HEK293 (cell line): ENCODE measurements around the gene ZHX3.

Source experiments
- ZBTB21 ChIP-seq: fragments of 450-650 bp; formaldehyde crosslinking; IDR thresholded peaks from 2 replicates; pipeline ENCODE4 v1.5.1; 2017; ENCODE audit warnings: missing biosample characterization, missing genetic modification characterization
- ZNF19 ChIP-seq: fragments of 450-650 bp; formaldehyde crosslinking; IDR thresholded peaks from 2 replicates; pipeline ENCODE4; 2016; ENCODE audit warnings: missing biosample characterization, missing genetic modification characterization, low read depth
- ZNF280D ChIP-seq: fragments of 450-650 bp; formaldehyde crosslinking; IDR thresholded peaks from 2 replicates; pipeline ENCODE4 v1.5.1; 2016; ENCODE audit warnings: missing biosample characterization, missing genetic modification characterization
- ZNF362 ChIP-seq: fragments of 450-650 bp; formaldehyde crosslinking; IDR thresholded peaks from 2 replicates; pipeline ENCODE4 v1.5.1; 2016; ENCODE audit warnings: missing biosample characterization, missing genetic modification characterization
- ZNF639 ChIP-seq: fragments of 450-650 bp; formaldehyde crosslinking; IDR thresholded peaks from 2 replicates; pipeline ENCODE4 v1.5.1; 2016; ENCODE audit warnings: missing biosample characterization, missing genetic modification characterization

GRCh38 chr20:41331731-41332130, 14.2 kb upstream of the ZHX3 start:
- no peak for TF ChIP-seq ZNF280D (tag by site-specific recombination)
- TF ChIP-seq ZNF362 (tag by site-specific recombination): no peak
- TF ChIP-seq ZNF19 (tag by site-specific recombination): no peak
- no peak for TF ChIP-seq ZNF639 (tag by site-specific recombination)
- TF ChIP-seq ZBTB21 (tag by site-specific recombination): no peak
